GM12873 (cell line): ENCODE data around the gene C17orf75.

Experiments
- CTCF ChIP-seq: IDR thresholded peaks from 2 replicates; pipeline ENCODE4 v1.5.1; 2012; ENCODE audit warnings: low read depth, mild to moderate bottlenecking, moderate library complexity, low read length, control low read depth; ENCODE audit not compliant: insufficient read depth; ENCODE audit errors: missing control alignments

C17orf75 gene

GRCh38 chr17:32335687-32336086, 6.3 kb downstream of the C17orf75 start:
- TF ChIP-seq CTCF = no peak

- no peak for TF ChIP-seq CTCF
Measured at GRCh38 chr17:32335046-32335445, 6.9 kb downstream of the C17orf75 start.

- no peak for TF ChIP-seq CTCF
Measured at GRCh38 chr17:32333187-32333586, 8.8 kb downstream of the C17orf75 start.

- TF ChIP-seq CTCF = no peak
Measured at GRCh38 chr17:32331243-32332040, 10.5 kb downstream of the C17orf75 start.

- no peak for TF ChIP-seq CTCF
Measured at GRCh38 chr17:32330147-32330546, 11.8 kb downstream of the C17orf75 start.

- TF ChIP-seq CTCF = no peak
Measured at GRCh38 chr17:32327911-32328310, 14.1 kb downstream of the C17orf75 start.

- no peak for TF ChIP-seq CTCF
Measured at GRCh38 chr17:32323811-32324491, 18.0 kb downstream of the C17orf75 start.
